Activated CD8-positive, alpha-beta memory T cell treated with anti-CD3 and anti-CD28 coated beads for 36 hours (primary cell): ENCODE data around the gene SLC37A3. TPM values are rescaled to one million over a fixed set of nuclear protein-coding genes. Genes with fewer than 3 reads are reported as not detected.
"Not testable (repeated sequence)": the region's sequence is repeated elsewhere in the genome, so short reads cannot be mapped to it uniquely, and the experiment has no call there.

Source experiments
- CTCF ChIA-PET: fragments of 350-600 bp; sonication (Branson Sonifier 250); formaldehyde crosslinking; loops from one replicate; lab custom pipeline; 2021; ENCODE audit warnings: antibody characterized with exemption; lab: Charles Lee
- POLR2A ChIA-PET: fragments of 350-600 bp; sonication (Branson Sonifier 250); formaldehyde crosslinking; loops from one replicate; lab custom pipeline; 2021; ENCODE audit warnings: antibody characterized with exemption; lab: Charles Lee
- total RNA-seq, 2 experiments: library from RNA; stranded (reverse); gene quantifications; one replicate each; pipeline ENCODE4 v1.2.3, GENCODE V29; 2021

SLC37A3 gene, protein sequence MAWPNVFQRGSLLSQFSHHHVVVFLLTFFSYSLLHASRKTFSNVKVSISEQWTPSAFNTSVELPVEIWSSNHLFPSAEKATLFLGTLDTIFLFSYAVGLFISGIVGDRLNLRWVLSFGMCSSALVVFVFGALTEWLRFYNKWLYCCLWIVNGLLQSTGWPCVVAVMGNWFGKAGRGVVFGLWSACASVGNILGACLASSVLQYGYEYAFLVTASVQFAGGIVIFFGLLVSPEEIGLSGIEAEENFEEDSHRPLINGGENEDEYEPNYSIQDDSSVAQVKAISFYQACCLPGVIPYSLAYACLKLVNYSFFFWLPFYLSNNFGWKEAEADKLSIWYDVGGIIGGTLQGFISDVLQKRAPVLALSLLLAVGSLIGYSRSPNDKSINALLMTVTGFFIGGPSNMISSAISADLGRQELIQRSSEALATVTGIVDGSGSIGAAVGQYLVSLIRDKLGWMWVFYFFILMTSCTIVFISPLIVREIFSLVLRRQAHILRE
- total RNA-seq: 10 to 100 TPM; 42.0 to 45.0 TPM

- CTCF ChIA-PET: interaction anchor here (1.0 to 1.2 kb wide), 2 partner anchors 22 to 23 kb away, joined by 3 read pairs; no protein-coding TSS in a partner anchor
- POLR2A ChIA-PET: interaction anchor here (0.6 to 1.6 kb wide), 10 partner anchors 12 to 154 kb away, joined by 3 to 15 read pairs (median 4); no protein-coding TSS in a partner anchor
These were observed at the start of gene SLC37A3 for GRCh38 chr7:140397784-140398750. SLC37A3 (minus strand) TSS chr7:140398530; CDS start chr7:140382526, 16,004 bp downstream.

- CTCF ChIA-PET: interaction anchor here (0.6 kb wide), 1 partner anchor 38 kb away, joined by 3 read pairs; no protein-coding TSS in a partner anchor
These were observed 49.5 kb upstream of the SLC37A3 start for GRCh38 chr7:140447841-140448240.

GRCh38 chr7:140446467-140446866 is 48.1 kb upstream of the SLC37A3 start:
- ChIA-PET POLR2A (no interaction called here), CTCF (no interaction called here)

More at GRCh38 chr7:140447841-140448240, 49.5 kb upstream of the SLC37A3 start:
- POLR2A ChIA-PET: no interaction called here

- ChIA-PET CTCF (no interaction called here), POLR2A (interaction anchor here (0.7 kb wide), 2 partner anchors 35 to 387 kb away, joined by 4 to 6 read pairs; no protein-coding TSS in a partner anchor)
These were observed 43.2 kb upstream of the SLC37A3 start for GRCh38 chr7:140441519-140441918.

DNA sequence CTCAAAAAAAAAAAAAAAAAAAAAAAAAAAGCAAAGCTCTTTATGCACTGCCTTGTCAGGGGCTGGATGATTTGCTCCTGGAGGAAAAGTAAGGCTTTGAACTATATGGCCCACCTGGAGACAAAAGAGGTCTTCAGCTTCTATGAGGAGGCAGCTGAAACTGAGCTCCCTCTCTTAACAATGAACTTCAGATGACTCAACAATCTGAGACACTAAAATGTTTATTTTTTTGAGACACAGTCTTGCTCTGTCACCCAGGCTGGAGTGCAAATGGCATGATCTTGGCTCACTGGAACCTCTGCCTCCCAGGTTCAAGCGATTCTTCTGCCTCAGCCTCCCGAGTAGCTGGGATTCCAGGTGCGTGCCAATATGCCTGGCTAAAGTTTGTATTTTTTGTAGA is 42.3 kb upstream of the SLC37A3 start:
- ChIA-PET CTCF (no interaction called here), POLR2A (no interaction called here)

DNA sequence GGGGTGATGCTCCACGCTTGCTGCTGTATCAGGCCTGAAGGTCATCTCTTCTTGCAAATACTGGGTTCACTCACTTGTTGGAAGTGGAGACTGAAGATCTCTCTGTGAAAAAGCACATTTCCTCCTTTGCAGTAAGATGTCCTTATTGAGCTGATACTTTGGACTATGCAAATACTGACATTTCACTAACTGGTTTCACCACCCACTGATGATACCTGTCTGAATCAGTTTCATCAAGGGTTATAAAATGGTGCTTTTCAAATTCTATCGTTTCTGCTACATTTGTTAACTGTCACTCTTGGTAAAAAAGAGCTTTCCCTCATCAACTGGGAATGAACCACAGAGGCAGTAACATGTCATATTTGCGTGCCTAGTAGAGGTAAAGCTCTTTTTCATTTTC is 41.0 kb upstream of the SLC37A3 start:
- ChIA-PET CTCF (no interaction called here), POLR2A (interaction anchor here (0.5 kb wide), 1 partner anchor 21 kb away, joined by 4 read pairs; no protein-coding TSS in a partner anchor)

DNA sequence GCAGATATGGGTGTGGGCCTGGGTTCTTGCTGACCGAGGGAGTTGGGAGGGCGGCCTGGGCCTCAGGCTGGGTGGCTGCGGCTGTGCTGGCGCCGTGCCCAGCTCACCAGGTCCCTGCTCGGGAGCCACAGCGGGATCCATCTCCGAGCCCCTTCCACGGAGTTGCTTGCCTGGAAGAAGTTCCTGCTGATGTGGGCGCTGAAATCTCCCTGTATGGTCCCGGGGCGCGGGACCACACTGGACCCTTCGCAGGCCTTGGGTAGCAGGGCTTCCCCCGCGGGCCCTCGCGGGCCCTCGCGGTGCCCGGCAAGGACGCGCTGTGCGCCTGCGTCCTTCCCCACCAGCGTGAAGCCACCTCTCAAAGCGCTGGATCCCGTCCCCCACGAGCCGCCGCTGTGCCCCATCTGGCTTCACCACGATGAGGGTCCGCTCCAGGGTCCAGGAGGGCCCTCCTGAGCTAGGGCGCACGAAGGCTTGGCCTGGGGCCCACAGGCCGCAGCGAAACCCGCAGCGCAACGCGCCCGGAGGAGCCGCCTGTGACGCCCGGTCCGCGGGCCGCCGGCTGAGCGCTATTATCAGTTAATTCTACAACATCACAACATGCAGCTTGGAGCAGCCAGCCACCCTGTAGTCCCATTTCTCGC is 37.0 kb upstream of the SLC37A3 start:
- POLR2A ChIA-PET: no interaction called here
- CTCF ChIA-PET: no interaction called here

- POLR2A ChIA-PET: interaction anchor here (0.6 to 0.7 kb wide), 2 partner anchors 36 to 45 kb away, joined by 3 read pairs; no protein-coding TSS in a partner anchor
- CTCF ChIA-PET: interaction anchor here (0.5 kb wide), 1 partner anchor 34 kb away, joined by 4 read pairs; no protein-coding TSS in a partner anchor
These were observed 35.1 kb upstream of the SLC37A3 start for GRCh38 chr7:140433396-140433795.

- ChIA-PET CTCF (no interaction called here), POLR2A (no interaction called here)
These were observed 27.8 kb upstream of the SLC37A3 start for GRCh38 chr7:140426130-140426529.

DNA sequence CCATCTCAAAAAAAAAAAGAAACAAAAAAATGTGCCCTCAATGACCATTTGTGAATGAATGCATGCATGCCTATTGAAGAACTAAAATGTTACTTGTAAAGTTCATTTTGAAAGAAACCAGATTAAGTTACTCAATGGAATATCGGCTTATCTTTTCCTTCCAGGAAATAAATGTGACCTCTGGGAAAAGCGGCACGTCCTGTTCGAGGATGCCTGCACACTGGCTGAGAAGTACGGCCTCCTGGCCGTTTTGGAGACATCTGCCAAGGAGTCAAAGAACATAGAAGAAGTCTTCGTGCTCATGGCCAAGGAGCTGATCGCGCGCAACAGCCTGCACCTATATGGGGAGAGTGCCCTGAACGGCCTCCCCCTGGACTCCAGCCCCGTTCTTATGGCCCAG is 27.4 kb upstream of the SLC37A3 start:
- CTCF ChIA-PET: no interaction called here

DNA sequence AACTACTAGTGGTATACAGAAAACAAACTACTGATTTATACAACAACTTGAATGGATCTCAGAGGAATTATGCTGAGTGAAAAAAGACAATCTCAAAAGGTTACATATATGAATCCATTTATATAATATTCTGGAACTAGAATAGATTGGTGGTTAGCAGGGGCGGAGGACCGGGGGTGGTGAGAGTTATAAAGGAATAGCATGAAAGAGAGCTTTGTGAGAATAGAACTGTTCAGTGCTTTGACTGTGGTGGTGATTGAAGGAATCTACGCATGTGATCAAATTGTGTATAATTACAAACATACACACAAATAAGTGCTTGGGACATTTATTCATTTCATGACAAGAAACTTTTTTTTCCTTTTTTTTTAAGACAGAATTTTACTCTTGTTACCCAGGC is 25.2 kb upstream of the SLC37A3 start:
- ChIA-PET CTCF (no interaction called here), POLR2A (no interaction called here)

More for the DNA sequence above, 27.4 kb upstream of the SLC37A3 start:
- POLR2A ChIA-PET: no interaction called here

DNA sequence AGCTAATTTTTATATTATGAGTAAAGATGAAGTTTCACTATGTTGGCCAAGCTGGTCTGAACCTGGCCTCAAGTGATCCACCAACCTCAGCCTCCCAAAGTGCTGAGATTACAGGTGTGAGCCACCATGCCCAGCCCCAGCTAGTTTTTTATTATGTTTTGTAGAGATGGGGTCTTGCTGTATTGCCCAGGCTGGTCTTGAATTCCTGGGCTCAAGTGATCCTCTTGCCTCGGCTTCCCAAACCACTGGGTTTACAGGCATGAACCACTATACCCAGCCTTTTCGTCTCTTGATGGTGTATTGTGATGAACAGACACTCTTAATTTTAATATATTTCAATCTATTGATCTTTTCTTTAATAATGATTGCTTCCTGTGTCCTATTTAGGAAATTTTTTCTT is 23.2 kb upstream of the SLC37A3 start:
- ChIA-PET POLR2A (no interaction called here), CTCF (no interaction called here)

DNA sequence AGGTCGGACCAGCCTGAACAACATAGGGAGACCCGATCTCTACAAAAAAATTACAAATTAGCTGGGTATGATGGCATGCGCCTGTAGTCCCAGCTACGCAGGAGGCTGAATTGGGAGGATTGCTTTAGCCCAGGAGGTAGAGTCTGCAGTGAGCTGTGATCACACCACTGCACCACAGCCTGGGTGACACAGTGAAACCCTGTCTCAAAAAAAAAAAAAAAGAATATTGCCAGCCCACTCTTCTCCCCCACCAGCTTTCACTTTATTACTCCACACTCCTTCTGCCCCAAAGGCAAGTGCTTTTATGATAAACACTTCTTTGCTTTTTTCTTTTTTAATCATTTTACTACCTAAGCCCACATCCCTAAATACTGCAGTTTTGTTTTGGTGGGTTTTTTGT is 20.3 kb upstream of the SLC37A3 start:
- CTCF ChIA-PET: interaction anchor here (0.6 to 0.8 kb wide), 2 partner anchors 25 to 128 kb away, joined by 3 read pairs; no protein-coding TSS in a partner anchor
- POLR2A ChIA-PET: interaction anchor here (0.7 kb wide), 1 partner anchor 21 kb away, joined by 4 read pairs; no protein-coding TSS in a partner anchor

- CTCF ChIA-PET: interaction anchor here (0.7 to 0.8 kb wide), 2 partner anchors 25 to 722 kb away, joined by 3 read pairs; no protein-coding TSS in a partner anchor
- POLR2A ChIA-PET: not testable (repeated sequence)
These were observed 19.8 kb upstream of the SLC37A3 start for GRCh38 chr7:140418156-140418472.

DNA sequence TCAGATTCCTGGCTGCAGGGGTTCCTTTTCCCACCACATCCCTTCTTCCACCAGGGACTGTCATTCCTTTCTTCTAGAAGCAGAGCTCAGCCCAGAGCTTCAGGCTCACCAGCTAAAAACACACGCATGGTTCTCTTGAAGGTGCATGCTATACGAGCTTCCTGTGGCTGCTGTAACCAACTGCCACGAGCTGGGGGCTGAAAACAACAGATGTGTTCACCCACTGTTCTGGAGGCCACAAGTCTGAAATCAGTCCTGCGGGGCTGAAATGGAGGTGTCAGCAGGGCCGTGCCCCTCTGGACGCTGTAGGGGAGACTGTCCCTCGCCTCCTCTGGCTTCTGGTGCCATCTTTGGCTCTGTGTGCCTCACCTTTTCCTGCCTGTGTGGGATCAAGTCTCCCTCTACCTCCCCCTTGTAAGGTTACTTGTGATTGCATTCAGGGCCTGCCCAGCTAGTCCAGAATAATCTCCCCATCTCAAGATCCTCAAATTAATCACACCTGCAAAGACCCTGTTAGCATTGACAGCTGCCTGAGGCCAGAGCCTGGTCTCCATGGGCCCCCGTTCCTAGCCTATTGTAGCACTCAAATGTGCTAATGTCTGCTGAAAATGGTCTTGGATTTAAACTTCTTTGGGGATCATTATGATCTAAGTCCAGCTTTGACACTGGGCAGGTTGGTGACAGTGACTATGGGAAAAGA is 19.3 kb upstream of the SLC37A3 start:
- CTCF ChIA-PET: interaction anchor here (0.7 to 0.8 kb wide), 2 partner anchors 26 to 721 kb away, joined by 3 read pairs; no protein-coding TSS in a partner anchor
- POLR2A ChIA-PET: interaction anchor here (0.7 kb wide), 1 partner anchor 255 kb away, joined by 4 read pairs; no protein-coding TSS in a partner anchor

DNA sequence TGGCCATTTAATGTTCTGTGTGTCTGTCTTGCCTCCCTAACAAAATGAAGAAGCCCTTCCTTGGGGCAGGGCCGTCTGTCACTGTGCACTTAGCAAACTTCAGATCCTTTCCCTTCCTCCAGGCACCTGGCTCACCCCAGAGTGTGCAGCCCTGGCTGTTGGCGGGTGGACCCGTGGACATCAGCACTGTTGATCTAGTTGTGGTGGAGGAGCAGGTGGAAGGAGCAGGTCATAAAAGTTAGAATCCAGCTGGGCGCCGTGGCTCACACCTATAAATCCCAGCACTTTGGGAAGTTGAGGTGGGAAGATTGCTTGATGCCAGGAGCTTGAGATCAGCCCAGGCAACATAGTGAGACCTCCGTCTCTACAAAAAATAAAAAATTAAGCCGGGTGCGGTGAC is 18.2 kb upstream of the SLC37A3 start:
- ChIA-PET CTCF (no interaction called here), POLR2A (interaction anchor here (0.7 kb wide), 1 partner anchor 195 kb away, joined by 3 read pairs; no protein-coding TSS in a partner anchor)

DNA sequence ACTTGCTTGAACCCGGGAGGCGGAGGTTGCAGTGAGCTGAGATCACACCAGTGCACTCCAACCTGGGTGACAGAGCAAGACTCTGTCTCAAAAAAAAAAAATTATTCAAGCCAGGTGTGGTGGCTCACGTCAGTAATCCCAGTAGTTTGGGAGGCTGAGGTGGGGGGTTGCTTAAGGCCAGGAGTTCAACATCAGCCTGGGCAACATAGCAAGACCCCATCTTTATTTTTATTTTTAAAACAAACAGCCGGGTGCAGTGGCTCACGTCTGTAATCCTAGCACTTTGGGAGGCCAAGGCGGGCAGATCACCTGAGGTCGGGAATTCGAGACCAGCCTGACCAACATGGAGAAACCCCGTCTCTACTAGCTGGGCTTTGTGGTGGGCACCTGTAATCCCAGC is 17.5 kb upstream of the SLC37A3 start:
- CTCF ChIA-PET, POLR2A ChIA-PET: not testable (repeated sequence)

DNA sequence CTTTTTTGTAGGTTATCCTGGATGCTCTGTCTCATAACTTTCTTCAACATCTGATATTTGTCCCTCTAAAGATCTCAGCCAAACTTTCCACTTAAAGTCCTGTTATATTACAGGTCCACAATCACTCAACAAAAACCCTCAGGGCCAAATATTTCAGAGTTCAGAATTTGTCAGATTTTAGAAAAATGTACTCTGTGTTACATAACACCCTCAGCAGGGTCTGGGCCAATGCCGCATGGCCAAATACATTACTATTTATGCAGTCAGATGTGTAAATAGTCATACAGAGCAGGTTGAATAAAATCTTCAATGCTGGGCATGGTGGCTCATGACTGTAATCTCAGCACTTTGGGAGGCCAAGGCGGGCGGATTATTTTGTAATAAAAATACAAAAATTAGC is 17.0 kb upstream of the SLC37A3 start:
- ChIA-PET CTCF (interaction anchor here (0.7 kb wide), 1 partner anchor 196 kb away, joined by 4 read pairs; no protein-coding TSS in a partner anchor), POLR2A (no interaction called here)
